ENCODE measurements around the gene C1QL2.

DNA sequence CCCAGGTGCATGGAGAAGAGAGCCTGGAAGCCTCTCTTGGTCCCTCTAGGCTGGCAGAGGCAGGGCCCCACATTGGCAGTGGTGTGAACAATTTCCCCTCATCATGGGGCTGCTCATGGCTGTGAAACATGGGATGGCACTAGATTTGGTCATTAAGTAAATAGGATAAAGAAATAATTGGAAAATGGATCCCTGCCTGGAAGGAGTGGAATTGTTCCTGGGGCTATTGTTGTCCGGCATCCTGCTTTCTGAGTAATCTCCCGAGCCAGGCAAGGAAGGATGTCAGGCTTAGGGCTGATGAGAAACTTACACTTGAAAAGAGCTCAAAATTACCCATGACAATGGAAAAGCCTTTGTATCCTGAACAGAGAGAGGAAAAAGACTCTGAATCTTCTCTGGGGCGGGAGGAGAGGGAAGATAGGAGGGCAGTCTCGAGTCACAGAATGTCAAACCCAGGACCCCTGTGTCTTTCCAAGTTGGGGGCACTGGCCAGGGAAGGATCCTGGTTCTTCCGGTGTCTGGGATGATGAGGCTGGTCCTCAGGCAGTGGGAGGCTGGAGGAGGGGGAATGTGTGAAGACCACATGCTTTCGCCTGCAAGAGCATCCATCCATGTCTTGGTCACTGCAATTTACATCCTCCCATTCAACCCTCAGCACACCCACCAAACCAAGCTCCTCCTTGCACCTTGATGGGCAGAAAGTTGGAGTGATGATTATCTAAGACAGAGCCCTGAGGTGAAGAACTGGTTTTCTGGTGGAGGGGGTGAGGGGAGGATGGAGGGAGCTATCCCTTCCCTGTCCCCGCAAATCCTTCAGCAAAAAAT is 38.0 kb upstream of the C1QL2 start:
- TF ChIP-seq POLR2A (IDR thresholded peaks at IDR 0.05; ENCODE audit: low read depth, low read length) (no peak), TAF1 (IDR thresholded peaks at IDR 0.05; ENCODE audit: low read depth, low read length) (no peak), POLR2AphosphoS5 (IDR thresholded peaks at IDR 0.05; ENCODE audit: low read depth, low read length) (no peak), SPI1 (IDR thresholded peaks at IDR 0.05; ENCODE audit: low read depth, low read length) (no peak), POU2F2 (IDR thresholded peaks at IDR 0.05; ENCODE audit: low read depth, low read length) (no peak), PAX5 (IDR thresholded peaks at IDR 0.05; ENCODE audit: insufficient read depth, low read length, severe bottlenecking) (no peak)

Measured in GM12891 (cell line).